CD8-positive, alpha-beta memory T cell (primary cell): ENCODE results near the gene IFFO2. TPM values are rescaled to one million over a fixed set of nuclear protein-coding genes. Genes with fewer than 3 reads are reported as not detected.

Source experiments
- CTCF ChIA-PET: fragments of 350-600 bp; sonication (Branson Sonifier 250); formaldehyde crosslinking; loops from one replicate; lab custom pipeline; 2021; ENCODE audit warnings: antibody characterized with exemption; lab: Charles Lee
- POLR2A ChIA-PET: fragments of 350-600 bp; sonication (Branson Sonifier 250); formaldehyde crosslinking; loops from one replicate; lab custom pipeline; 2021; ENCODE audit warnings: antibody characterized with exemption; lab: Charles Lee
- DNase-seq, 5 donors: peaks; one replicate each; pipeline versions ENCODE4 v3.0.0 to v3.0.0-alpha.2; 2020 to 2022; ENCODE audit warnings: mixed read lengths in 1 of 5
- H3K27ac ChIP-seq: one replicate; pipeline ENCODE4 v1.7.0; 2013; ENCODE audit warnings: low read depth, mild to moderate bottlenecking, low read length, moderate library complexity
- H3K27me3 ChIP-seq: 2 replicates; pipeline ENCODE4 v1.7.0; 2013; ENCODE audit warnings: low read length, mild to moderate bottlenecking; ENCODE audit not compliant: insufficient read depth, poor library complexity, severe bottlenecking
- H3K36me3 ChIP-seq: 2 replicates; pipeline ENCODE4 v1.7.0; 2013; ENCODE audit warnings: mild to moderate bottlenecking, low read length, moderate library complexity; ENCODE audit not compliant: insufficient read depth
- H3K4me1 ChIP-seq: 2 replicates; pipeline ENCODE4 v1.7.0; 2013; ENCODE audit warnings: mild to moderate bottlenecking, low read length, moderate library complexity; ENCODE audit not compliant: insufficient read depth
- H3K4me3 ChIP-seq: 2 replicates; pipeline ENCODE4 v1.7.0; 2013; ENCODE audit warnings: mild to moderate bottlenecking, low read length
- H3K9me3 ChIP-seq: 2 replicates; pipeline ENCODE4 v1.7.0; 2013; ENCODE audit warnings: mild to moderate bottlenecking, low read length
- H3K27ac Mint-ChIP-seq, 8 donors: one replicate each; pipeline ENCODE4 v1.8.0; 2020 to 2021; ENCODE audit warnings: mixed read lengths in 8 of 8, mild to moderate bottlenecking in 6 of 8, inconsistent platforms in 3 of 8, moderate library complexity in 3 of 8
- H3K27me3 Mint-ChIP-seq, 2 donors: one replicate each; pipeline ENCODE4 v1.8.0; 2020 to 2021; ENCODE audit warnings: mixed read lengths in 2 of 2, mild to moderate bottlenecking in 1 of 2, moderate library complexity in 1 of 2
- H3K36me3 Mint-ChIP-seq, 3 donors: one replicate each; pipeline ENCODE4 v1.8.0; 2020 to 2021; ENCODE audit warnings: mixed read lengths in 3 of 3, inconsistent platforms in 1 of 3, mild to moderate bottlenecking in 1 of 3
- H3K4me1 Mint-ChIP-seq, 3 donors: one replicate each; pipeline ENCODE4 v1.8.0; 2020 to 2021; ENCODE audit warnings: mixed read lengths in 3 of 3, inconsistent platforms in 1 of 3, mild to moderate bottlenecking in 1 of 3
- H3K4me3 Mint-ChIP-seq, 7 donors: one replicate each; pipeline ENCODE4 v1.8.0; 2020 to 2021; ENCODE audit warnings: mixed read lengths in 7 of 7, mild to moderate bottlenecking in 6 of 7, moderate library complexity in 4 of 7, inconsistent platforms in 2 of 7
- H3K9me3 Mint-ChIP-seq, 5 donors: one replicate each; pipeline ENCODE4 v1.8.0; 2020 to 2022; ENCODE audit warnings: mixed read lengths in 5 of 5, mild to moderate bottlenecking in 3 of 5, moderate library complexity in 2 of 5, inconsistent platforms in 1 of 5
- polyA plus RNA-seq: library from polyadenylated mRNA; unstranded; fragments of 300-500 nt; fragmentation: Illumina TruSeq; gene quantifications from one replicate; pipeline ENCODE4 v1.2.3, GENCODE V29; 2021
- total RNA-seq, 2 experiments: library from RNA; stranded (reverse); gene quantifications; one replicate each; pipeline ENCODE4 v1.2.3, GENCODE V29; 2021

Gene IFFO2
- total and polyA plus RNA-seq, 3 experiments from 2014 or later = 3.2 to 37.7 (median 33.1) TPM

DNA sequence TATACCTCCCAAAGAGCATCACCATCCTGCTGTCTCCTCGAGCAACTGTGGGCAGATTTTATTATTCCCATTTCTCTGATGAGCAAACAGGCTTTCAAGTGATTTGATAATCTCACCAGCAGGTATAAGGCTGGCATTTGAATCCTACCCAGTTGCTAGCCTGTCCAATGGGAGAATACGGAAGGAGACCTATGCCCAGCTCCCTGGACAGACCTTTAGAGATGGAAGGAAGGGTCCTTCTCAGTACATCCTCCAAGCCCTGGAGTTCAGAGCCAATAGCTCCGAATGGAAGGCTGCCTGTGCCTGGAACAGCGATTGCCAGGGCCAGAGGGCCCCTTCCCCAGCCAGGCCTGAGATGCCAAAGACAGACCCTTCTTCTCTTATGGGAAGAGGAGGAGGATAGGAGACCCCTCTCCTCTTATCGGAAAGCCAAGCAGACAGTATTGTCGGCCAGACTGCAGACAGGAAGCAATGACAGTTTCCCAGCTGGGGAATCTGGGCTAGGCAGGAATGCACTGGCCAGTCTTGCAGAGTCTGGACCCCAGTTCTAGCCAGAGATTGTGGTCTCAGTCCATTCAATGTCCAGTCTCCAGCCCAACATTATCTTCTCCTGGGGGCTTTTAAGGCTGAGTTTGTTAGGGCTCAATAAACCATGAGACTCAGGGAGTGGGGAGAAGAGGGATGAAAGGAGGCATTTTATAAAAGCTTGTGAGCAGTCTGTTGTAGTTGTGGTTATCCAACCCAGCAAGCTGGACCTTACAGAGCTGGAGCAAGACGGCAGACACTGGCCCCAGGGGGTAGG lies 2.0 kb downstream of the IFFO2 start:
- Histone ChIP-seq H3K9me3 (no peaks in the 10 kb centered on the region), H3K4me3 (peak overlapping the region; percentile 69), H3K4me1 (peaks cover 72% of the 10 kb centered on the region), H3K27me3 (no peaks in the 10 kb centered on the region), H3K36me3 (no peaks in the 10 kb centered on the region), H3K27ac (peak overlapping the region; percentile 60)
- DNase-seq = no peak
- H3K36me3 Mint-ChIP-seq = peaks cover 0 to 21% (median 6%) of the 10 kb centered on the region in 3 donors
- peaks cover 74 to 82% (median 75%) of the 10 kb centered on the region in 3 donors for H3K4me1 Mint-ChIP-seq
- peaks cover 0 to 4% of the 10 kb centered on the region in 2 donors for H3K27me3 Mint-ChIP-seq
- ChIA-PET POLR2A (interaction anchor here (1.2 to 8.6 kb wide), 3 partner anchors 19 to 117 kb away, joined by 4 to 110 read pairs (median 5); no protein-coding TSS in a partner anchor), CTCF (interaction anchor here (1.4 to 6.7 kb wide), 4 partner anchors 18 to 40 kb away, joined by 8 to 36 read pairs (median 22); no protein-coding TSS in a partner anchor)
- H3K4me3 Mint-ChIP-seq = peak overlapping the region; percentile 93 to 98 (median 95)
- no peaks in the 10 kb centered on the region for H3K9me3 Mint-ChIP-seq
- H3K27ac Mint-ChIP-seq = peak overlapping the region; percentile 95 to 100 (median 100)

DNA sequence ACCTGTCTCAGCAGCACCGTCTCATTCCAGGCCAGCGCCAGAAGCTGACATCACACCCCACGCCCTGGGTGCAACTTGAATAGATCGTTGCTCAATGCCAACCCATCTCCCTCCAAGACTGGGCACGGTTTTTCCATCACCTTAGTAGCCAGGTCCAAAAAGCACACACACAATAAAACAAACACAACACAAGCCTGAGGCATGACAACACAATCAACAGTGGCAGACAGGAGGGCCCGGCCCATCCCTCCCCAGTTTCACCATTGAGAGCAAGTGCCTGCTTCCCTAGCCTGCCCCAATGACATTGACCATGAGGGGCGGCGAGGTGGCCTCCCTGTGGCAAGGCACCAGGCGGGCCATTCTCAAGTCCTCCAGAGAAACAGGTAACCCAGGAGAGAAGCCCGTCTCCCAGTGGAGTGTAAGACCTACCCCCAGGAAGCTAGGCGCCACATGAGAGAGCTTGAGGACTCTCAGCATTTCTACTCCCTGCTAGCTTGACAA lies 2.7 kb downstream of the IFFO2 start:
- peaks cover 0 to 4% of the 10 kb centered on the region in 2 donors for H3K27me3 Mint-ChIP-seq
- POLR2A ChIA-PET = interaction anchor here (8.6 kb wide), 1 partner anchor 27 kb away, joined by 110 read pairs; no protein-coding TSS in a partner anchor
- H3K36me3 Mint-ChIP-seq = peaks cover 0 to 21% (median 6%) of the 10 kb centered on the region in 3 donors
- H3K36me3 ChIP-seq = no peaks in the 10 kb centered on the region
- peak overlapping the region; percentile 60 for H3K27ac ChIP-seq
- DNase-seq = no peak
- peak overlapping the region; percentile 95 to 100 (median 100) for H3K27ac Mint-ChIP-seq
- CTCF ChIA-PET = interaction anchor here (3.3 to 6.7 kb wide), 3 partner anchors 27 to 47 kb away, joined by 10 to 36 read pairs (median 22); no protein-coding TSS in a partner anchor
- peaks cover 79% of the 10 kb centered on the region for H3K4me1 ChIP-seq
- H3K4me3 Mint-ChIP-seq = peak overlapping the region; percentile 93 to 98 (median 95)
- no peaks in the 10 kb centered on the region for H3K9me3 Mint-ChIP-seq
- peaks cover 80 to 86% (median 81%) of the 10 kb centered on the region in 3 donors for H3K4me1 Mint-ChIP-seq
- no peaks in the 10 kb centered on the region for H3K27me3 ChIP-seq
- H3K4me3 ChIP-seq = peak overlapping the region; percentile 69
- H3K9me3 ChIP-seq = no peaks in the 10 kb centered on the region

DNA sequence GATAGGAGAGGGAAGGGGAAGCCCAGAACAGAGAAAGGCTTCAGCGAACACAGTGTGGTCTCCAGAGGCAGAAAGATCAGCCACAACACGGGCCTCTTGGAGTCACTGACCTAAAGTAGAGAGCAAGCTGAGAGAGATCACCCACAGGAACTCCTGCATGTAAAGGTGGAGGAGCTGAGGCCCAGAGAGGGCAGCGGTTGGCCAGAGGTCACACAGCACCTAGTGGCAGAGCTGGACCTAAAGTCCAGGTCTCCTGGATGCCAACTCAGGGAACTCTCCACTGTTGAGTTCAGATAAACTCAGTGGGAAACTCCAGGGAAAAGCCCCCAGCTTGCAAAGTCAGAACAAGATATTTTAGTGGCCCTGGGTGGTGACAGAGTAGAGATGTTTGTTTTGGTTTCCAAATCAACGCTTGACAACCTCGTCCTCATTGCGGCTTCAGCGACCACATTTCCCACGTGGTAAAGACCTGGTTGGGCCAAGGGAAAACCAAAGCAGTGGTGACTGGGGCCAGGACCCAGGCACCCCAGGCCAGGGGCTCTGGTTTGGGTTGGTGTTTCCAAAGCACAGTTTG lies 4.6 kb downstream of the IFFO2 start:
- peaks cover 0 to 3% of the 10 kb centered on the region in 2 donors for H3K27me3 Mint-ChIP-seq
- H3K9me3 ChIP-seq = no peaks in the 10 kb centered on the region
- peak overlapping the region; percentile 57 for H3K4me3 ChIP-seq
- H3K36me3 ChIP-seq = no peaks in the 10 kb centered on the region
- peak overlapping the region; percentile 93 to 98 (median 95) for H3K4me3 Mint-ChIP-seq
- POLR2A ChIA-PET = interaction anchor here (0.8 to 8.6 kb wide), 5 partner anchors 9 to 39 kb away, joined by 3 to 110 read pairs (median 4); no protein-coding TSS in a partner anchor
- H3K27me3 ChIP-seq = no peaks in the 10 kb centered on the region
- peak overlapping the region; percentile 99 for H3K27ac ChIP-seq
- H3K9me3 Mint-ChIP-seq = no peaks in the 10 kb centered on the region
- peaks cover 0 to 21% (median 6%) of the 10 kb centered on the region in 3 donors for H3K36me3 Mint-ChIP-seq
- DNase-seq = peak; percentile 69 to 92 (median 85)
- H3K27ac Mint-ChIP-seq = peak overlapping the region; percentile 99 to 100 (median 100)
- peaks cover 82% of the 10 kb centered on the region for H3K4me1 ChIP-seq
- CTCF ChIA-PET = interaction anchor here (0.9 to 4.2 kb wide), 6 partner anchors 25 to 45 kb away, joined by 3 to 22 read pairs (median 7); no protein-coding TSS in a partner anchor
- H3K4me1 Mint-ChIP-seq = peaks cover 84 to 87% (median 84%) of the 10 kb centered on the region in 3 donors

DNA sequence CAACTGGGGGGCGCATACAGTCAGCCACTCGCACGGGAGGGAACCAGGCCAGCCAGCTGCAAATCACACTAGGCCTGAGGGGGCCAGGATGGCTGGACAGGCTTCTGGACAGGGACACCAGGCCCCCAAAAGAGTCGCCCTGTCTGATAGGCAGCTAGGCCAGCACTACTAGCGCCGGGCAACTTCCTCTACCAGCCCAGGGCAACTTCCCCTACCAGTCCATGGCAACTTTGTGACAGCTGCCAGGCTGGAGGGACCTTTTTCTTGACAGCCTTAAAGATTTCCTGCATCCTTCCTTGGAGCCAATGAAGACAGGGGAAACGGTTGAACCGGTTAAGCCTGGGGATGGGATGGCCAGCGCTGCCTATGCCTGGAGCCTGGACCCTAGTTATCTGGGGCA lies 5.1 kb downstream of the IFFO2 start:
- Histone ChIP-seq H3K27ac (peak overlapping the region; percentile 99), H3K27me3 (no peaks in the 10 kb centered on the region), H3K36me3 (no peaks in the 10 kb centered on the region), H3K4me3 (peak overlapping the region; percentile 57), H3K4me1 (peaks cover 87% of the 10 kb centered on the region), H3K9me3 (no peaks in the 10 kb centered on the region)
- Mint-ChIP-seq H3K4me3 (peak overlapping the region; percentile 93 to 98 (median 95)), H3K36me3 (peaks cover 0 to 21% (median 6%) of the 10 kb centered on the region in 3 donors), H3K9me3 (no peaks in the 10 kb centered on the region), H3K27me3 (peaks cover 0 to 3% of the 10 kb centered on the region in 2 donors), H3K27ac (peak overlapping the region; percentile 99 to 100 (median 100)), H3K4me1 (peaks cover 88 to 89% (median 89%) of the 10 kb centered on the region in 3 donors)
- ChIA-PET CTCF (interaction anchor here (0.9 to 4.2 kb wide), 7 partner anchors 16 to 52 kb away, joined by 3 to 22 read pairs (median 4); no protein-coding TSS in a partner anchor), POLR2A (interaction anchor here (0.8 to 8.6 kb wide), 5 partner anchors 9 to 38 kb away, joined by 3 to 110 read pairs (median 4); no protein-coding TSS in a partner anchor)
- peak in 1 of 5 donors; percentile 14 for DNase-seq

DNA sequence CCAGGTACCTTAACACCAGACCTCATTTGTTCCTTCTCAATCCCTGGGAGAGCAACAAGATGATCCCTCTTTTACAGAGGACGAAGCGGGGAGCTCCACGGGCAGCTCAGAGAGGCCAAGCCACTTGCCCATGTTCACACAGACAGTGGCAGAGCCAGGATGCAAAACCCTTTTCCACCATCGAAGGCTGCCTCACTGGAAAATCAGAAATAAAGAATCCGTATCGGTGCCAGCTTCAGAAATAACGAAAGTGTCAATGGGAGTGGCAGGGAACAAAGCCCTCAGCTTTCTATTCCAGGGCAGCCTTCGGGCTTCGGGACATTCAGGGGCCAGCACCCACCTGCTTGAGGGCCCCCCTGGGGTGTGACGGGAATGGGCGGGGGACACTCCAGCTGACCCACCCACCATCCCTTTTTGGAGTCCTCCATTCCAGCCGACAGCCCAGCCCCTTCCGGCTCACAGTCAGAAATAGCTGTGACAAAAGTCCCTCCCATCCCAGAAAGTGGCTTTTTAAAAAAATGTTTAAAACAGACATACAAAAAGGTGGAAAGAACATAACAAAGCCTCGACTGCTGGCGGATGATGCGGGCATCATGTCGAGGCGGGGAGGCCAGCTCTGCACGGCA lies 6.0 kb downstream of the IFFO2 start:
- H3K4me1 ChIP-seq = peaks cover 95% of the 10 kb centered on the region
- peak in 3 of 5 donors; percentile 37 to 53 (median 39) for DNase-seq
- H3K36me3 ChIP-seq = no peaks in the 10 kb centered on the region
- POLR2A ChIA-PET = interaction anchor here (1.0 to 8.6 kb wide), 4 partner anchors 23 to 124 kb away, joined by 3 to 110 read pairs (median 4); partner anchors contain the start of gene ALDH4A1
- Mint-ChIP-seq H3K36me3 (peaks cover 0 to 21% (median 6%) of the 10 kb centered on the region in 3 donors), H3K27me3 (peaks cover 0 to 3% of the 10 kb centered on the region in 2 donors), H3K27ac (peak overlapping the region; percentile 99 to 100 (median 100)), H3K9me3 (no peaks in the 10 kb centered on the region), H3K4me3 (peak overlapping the region; percentile 93 to 98 (median 95)), H3K4me1 (peaks cover 94 to 96% (median 95%) of the 10 kb centered on the region in 3 donors)
- CTCF ChIA-PET = interaction anchor here (1.0 to 4.2 kb wide), 7 partner anchors 17 to 51 kb away, joined by 3 to 22 read pairs (median 4); no protein-coding TSS in a partner anchor
- peak overlapping the region; percentile 99 for H3K27ac ChIP-seq
- no peaks in the 10 kb centered on the region for H3K9me3 ChIP-seq
- no peaks in the 10 kb centered on the region for H3K27me3 ChIP-seq
- H3K4me3 ChIP-seq = peak overlapping the region; percentile 57

DNA sequence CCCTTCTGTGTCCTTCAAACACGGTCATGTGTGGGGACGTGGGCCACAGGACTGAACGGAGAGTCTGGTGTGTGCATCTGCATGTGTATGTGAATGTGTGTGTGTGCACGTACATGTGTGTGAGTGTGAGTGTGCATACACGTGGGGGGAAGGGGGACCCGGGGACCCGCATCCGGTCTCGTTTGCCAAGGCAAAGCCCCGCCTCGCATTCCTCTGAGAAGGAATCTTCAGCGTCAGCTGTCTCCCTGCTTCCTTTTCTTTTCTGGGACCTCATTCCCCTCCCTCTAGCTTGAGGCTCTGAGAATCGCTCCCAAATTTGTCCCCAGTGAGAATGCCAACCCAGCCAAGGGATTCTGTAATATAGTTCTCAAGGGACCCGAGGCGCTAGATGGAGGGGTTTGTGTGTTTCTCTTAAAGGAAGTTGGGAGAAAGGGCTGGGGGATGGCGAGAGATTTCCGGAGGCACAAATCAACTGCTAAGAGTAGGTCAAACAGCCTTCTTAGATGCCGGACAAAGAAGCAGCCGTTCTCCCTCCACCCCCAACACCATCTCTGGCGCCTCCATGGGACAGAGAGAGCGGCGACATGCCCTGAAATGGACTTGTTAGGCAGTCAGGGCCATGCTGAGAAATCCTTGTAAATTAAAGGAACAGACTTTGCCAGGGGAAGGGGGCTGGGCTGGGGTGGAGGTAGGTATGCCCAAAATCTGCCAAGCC lies 6.6 kb downstream of the IFFO2 start:
- DNase-seq = peak in 1 of 5 donors; percentile 31
- no peaks in the 10 kb centered on the region for H3K9me3 Mint-ChIP-seq

More for the DNA sequence above, 6.6 kb downstream of the IFFO2 start:
- Mint-ChIP-seq H3K27ac (peak overlapping the region; percentile 99 to 100 (median 100)), H3K27me3 (peaks cover 0 to 3% of the 10 kb centered on the region in 2 donors), H3K4me3 (peak overlapping the region; percentile 93 to 98 (median 95)), H3K4me1 (peaks cover 95 to 98% (median 97%) of the 10 kb centered on the region in 3 donors), H3K36me3 (peaks cover 0 to 15% (median 6%) of the 10 kb centered on the region in 3 donors)
- Histone ChIP-seq H3K4me1 (peaks cover 98% of the 10 kb centered on the region), H3K4me3 (peak overlapping the region; percentile 57), H3K27ac (peak overlapping the region; percentile 99), H3K9me3 (no peaks in the 10 kb centered on the region), H3K36me3 (no peaks in the 10 kb centered on the region), H3K27me3 (no peaks in the 10 kb centered on the region)
- ChIA-PET POLR2A (interaction anchor here (1.0 to 8.6 kb wide), 3 partner anchors 23 to 125 kb away, joined by 3 to 110 read pairs (median 4); partner anchors contain the start of gene ALDH4A1), CTCF (interaction anchor here (1.1 to 2.8 kb wide), 4 partner anchors 28 to 50 kb away, joined by 3 to 14 read pairs (median 4); no protein-coding TSS in a partner anchor)
